HepG2 (cell line): ENCODE results near the gene SNRNP25.

Experiments
- ATF2 ChIP-seq: sonication (generic); formaldehyde crosslinking; IDR thresholded peaks from 2 replicates; pipeline ENCODE4 v1.4.0; 2020; ENCODE audit warnings: missing genetic modification reagents
- ATF3 ChIP-seq: sonication (generic); formaldehyde crosslinking; IDR thresholded peaks from 2 replicates; pipeline ENCODE4 v1.4.0; 2020; ENCODE audit warnings: missing genetic modification reagents
- BRF2 ChIP-seq: sonication (generic); formaldehyde crosslinking; IDR thresholded peaks from 2 replicates; pipeline ENCODE4 v1.8.1; 2022; ENCODE audit warnings: mild to moderate bottlenecking, missing genetic modification reagents
- CTCF ChIP-seq: sonication (generic); formaldehyde crosslinking; IDR thresholded peaks from 2 replicates; pipeline ENCODE4 v1.5.0; 2020; ENCODE audit warnings: mild to moderate bottlenecking, missing genetic modification reagents, moderate library complexity
- EZH2 ChIP-seq: conservative IDR thresholded peaks from 2 replicates; pipeline ENCODE4 v1.6.1; 2012; ENCODE audit warnings: mild to moderate bottlenecking, low read depth, low read length, moderate library complexity
- JUN ChIP-seq: sonication (generic); formaldehyde crosslinking; IDR thresholded peaks from 2 replicates; pipeline ENCODE4 v1.4.0; 2020; ENCODE audit warnings: mild to moderate bottlenecking, missing genetic modification reagents
- PHF20 ChIP-seq: sonication (generic); formaldehyde crosslinking; IDR thresholded peaks from 2 replicates; pipeline ENCODE4 v1.5.0; 2020; ENCODE audit warnings: mild to moderate bottlenecking, missing genetic modification reagents
- POLR2AphosphoS2 ChIP-seq: IDR thresholded peaks from 2 replicates; pipeline ENCODE4 v1.6.1; 2011; ENCODE audit warnings: low read depth, low read length, improper control_type of control experiment
- POLR2AphosphoS5 ChIP-seq: IDR thresholded peaks from 2 replicates; pipeline ENCODE4 v1.6.1; 2012; ENCODE audit warnings: low read depth, low read length
- RORA ChIP-seq: sonication (generic); formaldehyde crosslinking; IDR thresholded peaks from 2 replicates; pipeline ENCODE4 v1.5.0; 2020; ENCODE audit warnings: mild to moderate bottlenecking, missing genetic modification reagents, moderate library complexity
- ZNF230 ChIP-seq: sonication (generic); formaldehyde crosslinking; IDR thresholded peaks from 2 replicates; pipeline ENCODE4 v1.4.0; 2020; ENCODE audit warnings: mild to moderate bottlenecking, missing genetic modification reagents
- ZNF513 ChIP-seq: sonication (generic); formaldehyde crosslinking; conservative IDR thresholded peaks from 2 replicates; pipeline ENCODE4 v1.5.0; 2020; ENCODE audit warnings: missing genetic modification reagents
- ZNF644 ChIP-seq: IDR thresholded peaks from 2 replicates; pipeline ENCODE4 v1.6.1; 2016; ENCODE audit warnings: low read depth
- ZNF724P ChIP-seq: sonication (generic); formaldehyde crosslinking; IDR thresholded peaks from 2 replicates; pipeline ENCODE4 v1.8.0; 2022; ENCODE audit warnings: missing genetic modification reagents, borderline replicate concordance

GRCh38 chr16:42691-43090 lies 10.9 kb upstream of the SNRNP25 start:
- TF ChIP-seq BRF2: no peak
- TF ChIP-seq ZNF724P (CRISPR knock-in tag): no peak
- TF ChIP-seq ATF2: no peak
- TF ChIP-seq EZH2: no peak
- no peak for TF ChIP-seq CTCF (CRISPR knock-in tag)
- TF ChIP-seq POLR2AphosphoS5: no peak
- no peak for TF ChIP-seq ATF3 (CRISPR knock-in tag)
- TF ChIP-seq ZNF513 (CRISPR knock-in tag): no peak
- TF ChIP-seq ZNF644 (CRISPR knock-in tag): no peak
- no peak for TF ChIP-seq ZNF230 (CRISPR knock-in tag)
- no peak for TF ChIP-seq POLR2AphosphoS2
- no peak for TF ChIP-seq PHF20
- no peak for TF ChIP-seq JUN
- TF ChIP-seq RORA (CRISPR knock-in tag): no peak
